ENCODE results near the gene THRSP.

The THRSP gene

DNA sequence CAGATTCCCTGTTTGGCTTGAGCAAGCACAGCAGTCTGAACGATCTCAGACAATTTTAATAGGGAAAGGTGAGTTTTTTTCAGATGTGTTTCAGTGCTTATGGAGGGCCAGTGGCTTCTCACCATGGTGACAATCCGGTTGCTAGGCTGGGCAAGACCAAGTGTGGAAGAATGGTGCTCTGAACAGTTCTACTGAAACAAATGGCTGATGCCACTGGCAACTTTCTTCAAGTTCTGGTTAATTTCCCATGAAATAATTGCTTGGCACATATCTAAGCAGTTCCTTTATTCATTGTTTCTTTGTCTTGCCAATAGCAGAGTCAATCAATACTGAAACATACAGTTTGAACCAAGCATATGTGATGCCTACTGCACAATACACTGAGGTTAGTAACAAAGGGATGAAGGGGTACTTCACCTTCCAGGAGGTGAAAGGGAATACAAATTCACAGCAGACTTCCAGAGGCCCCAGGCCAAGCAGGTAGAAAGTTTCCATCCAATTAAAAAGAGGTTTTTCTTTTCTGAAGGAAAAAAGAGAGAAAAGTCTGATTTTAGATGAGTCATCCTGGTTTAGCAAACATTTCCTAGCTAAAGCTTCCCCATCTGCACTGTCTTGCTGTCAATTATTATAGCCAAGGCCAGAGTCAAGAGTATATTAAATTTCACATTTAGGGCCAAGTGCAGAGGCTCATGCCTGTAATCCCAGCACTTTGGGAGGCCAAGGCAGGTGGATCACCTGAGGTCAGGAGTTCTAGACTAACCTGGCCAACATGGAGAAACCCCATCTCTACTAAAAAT is 37.2 kb downstream of the THRSP start:
- no peak for DNase-seq

GRCh38 chr11:78109081-78110015 is 45.7 kb downstream of the THRSP start:
- DNase-seq, result no peak

GRCh38 chr11:78110351-78110750 is 46.7 kb downstream of the THRSP start:
- no peak for DNase-seq

DNA sequence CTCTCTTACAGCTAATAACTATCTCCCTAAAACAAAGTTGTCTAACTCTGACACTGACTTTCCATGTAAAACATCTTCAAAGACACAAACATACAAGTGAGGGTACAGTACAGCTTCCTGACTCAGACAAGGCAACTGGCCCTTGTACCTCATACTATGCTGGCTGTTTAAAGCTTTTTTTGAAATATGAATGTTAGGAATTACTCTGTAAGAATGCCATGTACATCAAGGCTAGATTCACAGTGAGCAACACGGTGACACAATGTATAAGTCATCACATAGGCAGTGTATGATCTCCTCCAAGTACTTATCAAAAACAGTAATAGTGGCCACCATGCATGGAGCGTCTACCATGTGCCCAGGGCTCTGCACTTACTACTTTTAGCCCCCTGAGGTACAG is 47.2 kb downstream of the THRSP start:
- DNase-seq, result no peak

- DNase-seq, result no peak
Observed at GRCh38 chr11:78111298-78111697, 47.6 kb downstream of the THRSP start.

- DNase-seq, result no peak
Observed at GRCh38 chr11:78112582-78113275, 49.1 kb downstream of the THRSP start.

Measured in activated effector memory CD4-positive, alpha-beta T cell treated with anti-CD3 and anti-CD28 coated beads, Interleukin-2, amount 50 U/mL, for 16 hours (primary cell).